K562 (cell line): ENCODE measurements around the gene FYTTD1. TPM values are rescaled to one million over a fixed set of nuclear protein-coding genes. Genes with fewer than 3 reads are reported as not detected.
A peak's percentile ranks its signal among the peaks of the same experiment; 100 is the strongest.

Experiments
- ATAC-seq: fragments of 200-7000 bp; cut with Tn5 transposase; 3 replicates; pipeline ENCODE4 v1.9.1; 2020; ENCODE audit warnings: moderate library complexity
- BruUV-seq: library from RNA; stranded (reverse); fragments of 400-500 nt; replicated peaks from 2 replicates; lab custom pipeline; 2021; lab: Mats Ljungman, UMichigan
- CTCF ChIA-PET: fragments of 300-600 bp; formaldehyde crosslinking; extraction: SDS; loops from one replicate; lab custom pipeline; 2021; ENCODE audit warnings: low intra/inter-chr PET ratio; lab: Yijun Ruan, JAX
- POLR2A ChIA-PET: fragments of 300-600, 350-650 bp; sonication (Branson Sonifier 250); formaldehyde crosslinking; extraction: SDS; loops from one replicate; lab custom pipeline; 2021; ENCODE audit warnings: antibody characterized with exemption, inconsistent platforms; lab: Yijun Ruan, JAX
- DNase-seq, 4 experiments: peaks; one replicate each; pipeline versions ENCODE4 v3.0.0 to v3.0.0-alpha.2; 2011 to 2018; ENCODE audit warnings: low spot score in 3 of 4, mixed read lengths in 3 of 4; ENCODE audit errors: extremely low read depth in 1 of 4
- FAIRE-seq: peaks from 2 replicates; lab custom pipeline; 2011; peaks lifted over from hg19 to GRCh38; lab: Jason Lieb, UNC
- H2AFZ ChIP-seq: 2 replicates; pipeline ENCODE4 v1.6.0; 2011; ENCODE audit warnings: low read depth, low read length, control low read depth, inconsistent platforms
- H3K27ac ChIP-seq: fragments of 200-600 bp; 3 replicates; pipeline ENCODE4 v1.8.0; 2011; ENCODE audit warnings: low read depth, mild to moderate bottlenecking, control low read depth, inconsistent platforms, low read length, moderate library complexity, mixed read lengths; ENCODE audit errors: extremely low read depth
- H3K27me3 ChIP-seq, 2 experiments: fragments of 300-600 bp in 1 of 2; 2 replicates in 1 of 2; 3 replicates in 1 of 2; pipeline versions ENCODE4 v1.6.0 to v1.8.0; 2011; ENCODE audit warnings: inconsistent platforms in 2 of 2, low read length in 2 of 2, mild to moderate bottlenecking in 1 of 2, mixed read lengths in 1 of 2, moderate library complexity in 1 of 2; ENCODE audit not compliant: control insufficient read depth in 2 of 2, insufficient read depth in 2 of 2
- H3K36me3 ChIP-seq: fragments of 300-600 bp; 3 replicates; pipeline ENCODE4 v1.8.0; 2011; ENCODE audit warnings: mild to moderate bottlenecking, low read length, inconsistent platforms; ENCODE audit not compliant: control insufficient read depth, insufficient read depth
- H3K4me1 ChIP-seq, 2 experiments: fragments of 200-600 bp in 1 of 2; replicated peaks in 1 of 2; 2 replicates in 1 of 2; 3 replicates in 1 of 2; pipeline versions ENCODE4 v1.5.1 to v1.8.0; 2011; ENCODE audit warnings: inconsistent platforms in 2 of 2, low read length in 2 of 2, mild to moderate bottlenecking in 1 of 2, mixed read lengths in 1 of 2, moderate library complexity in 1 of 2; ENCODE audit not compliant: control insufficient read depth in 2 of 2, insufficient read depth in 2 of 2
- H3K4me2 ChIP-seq: 2 replicates; pipeline ENCODE4 v1.6.1; 2011; ENCODE audit warnings: low read length, control low read depth, inconsistent platforms, mixed read lengths; ENCODE audit not compliant: insufficient read depth
- H3K4me3 ChIP-seq: fragments of 200-600 bp; sonication (generic), shearing (Covaris generic); 2 replicates; pipeline ENCODE4 v1.5.1; 2016; ENCODE audit warnings: control low read depth, inconsistent platforms
- H3K79me2 ChIP-seq: fragments of 200-600 bp; 3 replicates; pipeline ENCODE4 v1.8.0; 2011; ENCODE audit warnings: low read length, inconsistent platforms; ENCODE audit not compliant: control insufficient read depth, insufficient read depth
- H3K9ac ChIP-seq, 2 experiments: 2 replicates each; pipeline versions ENCODE4 v1.6.0 to v1.6.1; 2011; ENCODE audit warnings: low read depth in 2 of 2, low read length in 2 of 2, control low read depth in 1 of 2, inconsistent platforms in 1 of 2, mild to moderate bottlenecking in 1 of 2, mixed read lengths in 1 of 2; ENCODE audit not compliant: insufficient read depth in 1 of 2
- H3K9me1 ChIP-seq: one replicate; pipeline ENCODE4 v1.6.0; 2011; ENCODE audit warnings: inconsistent platforms, mild to moderate bottlenecking, low read length, moderate library complexity; ENCODE audit not compliant: control insufficient read depth, insufficient read depth
- H3K9me3 ChIP-seq: replicated peaks from 2 replicates; pipeline ENCODE4 v1.5.1; 2011; ENCODE audit warnings: low read depth, low read length, inconsistent platforms; ENCODE audit not compliant: control insufficient read depth, insufficient read depth
- H4K20me1 ChIP-seq: replicated peaks from 2 replicates; pipeline ENCODE4 v1.6.1; 2011; ENCODE audit warnings: low read length, inconsistent platforms, mixed read lengths; ENCODE audit not compliant: control insufficient read depth, insufficient read depth
- ATF3 ChIP-seq, 2 experiments: fragments of 450-650 bp in 1 of 2; sonication (generic) in 1 of 2; formaldehyde crosslinking in 1 of 2; IDR thresholded peaks in 1 of 2; conservative IDR thresholded peaks in 1 of 2; 2 replicates each; pipeline versions ENCODE4 v1.6.1 to v1.8.1; 2016 to 2023; ENCODE audit warnings: mild to moderate bottlenecking in 2 of 2, moderate library complexity in 2 of 2, inconsistent platforms in 1 of 2, missing genetic modification reagents in 1 of 2
- DEAF1 ChIP-seq: fragments of 450-650 bp; formaldehyde crosslinking; IDR thresholded peaks from 2 replicates; pipeline ENCODE4 v1.4.0; 2020; ENCODE audit warnings: mild to moderate bottlenecking, moderate library complexity
- FOXP1 ChIP-seq: sonication (generic); formaldehyde crosslinking; IDR thresholded peaks from 2 replicates; pipeline ENCODE4 v1.8.0; 2022; ENCODE audit warnings: mild to moderate bottlenecking, missing genetic modification reagents
- JUND ChIP-seq, 2 experiments: IDR thresholded peaks; 2 replicates in 1 of 2; 3 replicates in 1 of 2; pipeline ENCODE4 v1.6.1; 2011; ENCODE audit warnings: borderline replicate concordance in 2 of 2, low read depth in 2 of 2, low read length in 2 of 2, improper control_type of control experiment in 1 of 2, missing biosample characterization in 1 of 2, missing genetic modification characterization in 1 of 2, missing genetic modification reagents in 1 of 2
- SMARCE1 ChIP-seq: fragments of 450-650 bp; IDR thresholded peaks from 2 replicates; pipeline ENCODE4 v1.7.1; 2016; ENCODE audit warnings: mild to moderate bottlenecking
- WGBS: fragments of 100-300 bp; shearing (Covaris generic); methylation state at CpG from one replicate; pipeline ENCODE4 v1.1.6; 2016; ENCODE audit warnings: low coverage, mixed read lengths; ENCODE audit not compliant: insufficient coverage; ENCODE audit errors: missing lambda C conversion rate; 5-methylcytosine and 5-hydroxymethylcytosine counted together
- in situ Hi-C: fragments of 300-500 bp; cut with MboI; formaldehyde crosslinking; loops from 4 replicates; pipeline ENCODE4 v1.15.0; 2018; ENCODE audit warnings: inconsistent platforms, mixed read lengths
- intact Hi-C: fragments of 100-400 bp; cut with micrococcal nuclease; formaldehyde crosslinking; loops from 2 replicates; pipeline ENCODE4 v1.14.2; 2022
- polyA plus RNA-seq, 8 experiments: library from polyadenylated mRNA; depleted of rRNA in 4 of 8; stranded (reverse) in 5 of 8; unstranded in 3 of 8; fragments of >200 nt; fragmentation: Nextera tagmentation in 2 of 8; fragmentation: Illumina TruSeq in 1 of 8; extraction: Ambion mirVana in 2 of 8; extraction: Trizol in 1 of 8; gene quantifications; 2 replicates each; pipeline versions ENCODE4 v1.2.1 to v1.2.3, GENCODE V29; 2011 to 2014; ENCODE audit warnings: inconsistent platforms in 1 of 8, missing spikeins in 1 of 8
- total RNA-seq, 7 experiments: library from RNA; depleted of rRNA in 6 of 7; stranded (reverse); fragments of >200 nt in 6 of 7; fragmentation: Illumina TruSeq in 2 of 7; extraction: Trizol in 2 of 7; gene quantifications; 2 replicates each; pipeline versions ENCODE4 v1.2.1 to v1.2.3, GENCODE V29; 2011 to 2021; ENCODE audit warnings: low replicate concordance in 1 of 7
- TF ChIP-seq, protein P1 (sequence below): sonication (generic); formaldehyde crosslinking; IDR thresholded peaks from 2 replicates; pipeline ENCODE4 v1.8.0; 2022; ENCODE audit warnings: mild to moderate bottlenecking, low read depth, missing genetic modification reagents

The FYTTD1 gene
- total and polyA plus RNA-seq, 9 of the 15 experiments (the other 6 are each of a cell fraction or from before 2014, with no cell fraction given) = 35.7 to 106 (median 76.3) TPM

DNA sequence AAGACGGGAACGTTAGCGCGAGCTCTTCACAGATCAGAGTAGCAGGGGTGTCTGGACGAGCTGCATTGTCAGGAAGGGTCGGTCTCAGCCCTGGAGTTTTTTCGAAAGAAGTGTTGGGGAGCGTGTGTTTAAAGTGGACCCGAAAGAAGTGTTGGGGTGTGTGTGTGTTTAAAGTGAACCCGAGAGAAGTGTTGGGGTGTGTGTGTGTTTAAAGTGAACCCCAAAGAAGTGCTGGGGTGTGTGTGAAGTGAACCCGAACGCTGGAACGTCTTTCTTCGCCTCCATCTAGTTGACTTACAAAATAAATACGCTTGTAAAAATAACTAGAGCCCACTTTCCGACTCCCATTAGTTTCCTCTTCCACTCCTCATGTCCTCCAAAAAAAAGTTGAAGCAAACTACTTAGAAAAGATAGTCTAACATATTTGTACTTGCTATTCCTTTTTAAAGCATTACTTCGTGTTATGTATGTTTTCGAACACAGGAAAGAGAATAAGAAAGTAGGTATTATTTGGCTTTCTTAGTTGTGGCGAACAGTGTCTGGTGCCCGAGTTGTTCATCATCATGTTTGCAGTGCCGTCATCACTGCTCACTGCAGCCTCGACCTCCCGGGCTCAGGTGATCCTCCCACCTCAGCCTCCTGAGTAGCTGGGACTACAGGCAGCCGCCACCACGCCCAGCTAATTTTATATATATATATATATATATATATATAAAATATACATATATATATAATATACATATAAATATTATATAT, 42.4 kb downstream of the FYTTD1 start (continued):
- TF ChIP-seq DEAF1 (CRISPR knock-in tag) = 0 out of 2 replicates have a peak, but pooled peaks have one; percentile 24

DNA sequence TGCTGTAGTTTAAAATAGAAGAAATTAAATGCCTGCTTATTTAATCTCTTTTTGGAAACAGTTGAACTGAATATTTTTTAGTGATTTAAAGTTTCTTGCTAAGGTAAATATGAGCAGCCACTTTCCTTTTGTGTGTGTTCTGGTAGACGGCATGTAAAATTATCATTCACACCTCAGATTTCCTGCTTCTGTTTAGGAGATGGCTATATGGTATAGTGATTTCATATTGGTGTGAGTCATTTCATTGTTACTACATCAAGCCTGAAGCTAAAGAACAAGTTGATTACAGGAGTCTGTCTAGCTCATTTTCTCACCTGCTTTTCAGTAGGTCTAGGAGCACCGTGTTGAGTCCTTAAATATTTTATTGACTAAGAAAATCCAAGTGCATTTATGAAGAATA, 43.6 kb downstream of the FYTTD1 start:
- H3K9me3 ChIP-seq = no peaks in the 10 kb centered on the region
- in situ Hi-C loops = no loop called here
- peaks cover 69% of the 10 kb centered on the region for H3K79me2 ChIP-seq
- ATAC-seq = no peak
- H3K9me1 ChIP-seq = no peaks in the 10 kb centered on the region
- H3K27me3 ChIP-seq = no peaks in the 10 kb centered on the region
- no peak overlapping the region for H3K4me3 ChIP-seq
- 13% methylated on average over 2 of the region's 2 CpGs for WGBS
- 0 out of 4 replicates have a peak overlapping the region, but pooled peaks of 1 of the 2 experiments have one; percentile 24 for H3K9ac ChIP-seq
- TSS peak; percentile 25 for BruUV-seq
- H4K20me1 ChIP-seq = no peaks in the 10 kb centered on the region; the same call in 1 of the 2 replicates
- FAIRE-seq = no peak
- peak overlapping the region; percentile 24; the same call in 1 of the 3 replicates for H3K27ac ChIP-seq
- H3K4me2 ChIP-seq = no peak overlapping the region; the same call in 1 of the 2 replicates
- H2AFZ ChIP-seq = no peak overlapping the region
- DNase-seq = no peak
- no peaks in the 10 kb centered on the region for H3K36me3 ChIP-seq
- peaks cover 14 to 18% of the 10 kb centered on the region in 2 experiments; a peak in 4 of 5 replicates for H3K4me1 ChIP-seq
- intact Hi-C loops = no loop called here
- CTCF ChIA-PET = interaction anchor here (0.7 kb wide), 1 partner anchor 228 kb away, joined by 4 read pairs; no protein-coding TSS in a partner anchor
- TF ChIP-seq, protein P1, sequence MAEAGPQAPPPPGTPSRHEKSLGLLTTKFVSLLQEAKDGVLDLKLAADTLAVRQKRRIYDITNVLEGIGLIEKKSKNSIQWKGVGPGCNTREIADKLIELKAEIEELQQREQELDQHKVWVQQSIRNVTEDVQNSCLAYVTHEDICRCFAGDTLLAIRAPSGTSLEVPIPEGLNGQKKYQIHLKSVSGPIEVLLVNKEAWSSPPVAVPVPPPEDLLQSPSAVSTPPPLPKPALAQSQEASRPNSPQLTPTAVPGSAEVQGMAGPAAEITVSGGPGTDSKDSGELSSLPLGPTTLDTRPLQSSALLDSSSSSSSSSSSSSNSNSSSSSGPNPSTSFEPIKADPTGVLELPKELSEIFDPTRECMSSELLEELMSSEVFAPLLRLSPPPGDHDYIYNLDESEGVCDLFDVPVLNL (CRISPR knock-in tag) = no peak
- TF ChIP-seq FOXP1 (CRISPR knock-in tag) (no peak), JUND (IDR thresholded peaks at IDR 0.05; ENCODE audit: borderline replicate concordance, low read depth, low read length) (0 out of 2 replicates have a peak, but pooled peaks have one; percentile 36), JUND (tag; IDR thresholded peaks at IDR 0.05; ENCODE audit: borderline replicate concordance, low read depth, low read length) (no peak), ATF3 (IDR thresholded peaks at IDR 0.05) (peak; percentile 42; the same call in 1 of the 2 replicates), ATF3 (CRISPR knock-in tag; conservative IDR thresholded peaks at IDR 0.05) (no peak), SMARCE1 (0 out of 2 replicates have a peak, but pooled peaks have one; percentile 15)
- POLR2A ChIA-PET = interaction anchor here (0.9 to 1.2 kb wide), 2 partner anchors 9 to 28 kb away, joined by 3 read pairs; no protein-coding TSS in a partner anchor
